Activated naive CD8-positive, alpha-beta T cell treated with anti-CD3 and anti-CD28 coated beads, Interleukin-2, amount 50 U/mL, for 24 hours (primary cell): ENCODE data around the gene SDK2.

ENCODE experiments used
- ATAC-seq: fragments of 150-1000 bp; cut with Tn5 transposase; one replicate; pipeline ENCODE4 v1.10.0; 2021
- DNase-seq: peaks from one replicate; pipeline ENCODE4 v3.0.0; 2021
- H3K27ac Mint-ChIP-seq: one replicate; pipeline ENCODE4 v1.8.0; 2021; ENCODE audit warnings: mild to moderate bottlenecking, mixed read lengths
- H3K27me3 Mint-ChIP-seq: one replicate; pipeline ENCODE4 v1.8.0; 2021; ENCODE audit warnings: mixed read lengths
- H3K36me3 Mint-ChIP-seq: one replicate; pipeline ENCODE4 v1.8.0; 2021; ENCODE audit warnings: low read depth, mixed read lengths
- H3K4me1 Mint-ChIP-seq: one replicate; pipeline ENCODE4 v1.8.0; 2021; ENCODE audit warnings: mixed read lengths
- H3K4me3 Mint-ChIP-seq: one replicate; pipeline ENCODE4 v1.8.0; 2021; ENCODE audit warnings: mild to moderate bottlenecking, moderate library complexity, mixed read lengths
- H3K9me3 Mint-ChIP-seq: one replicate; pipeline ENCODE4 v1.8.0; 2021; ENCODE audit warnings: mixed read lengths

The SDK2 gene

GRCh38 chr17:73510981-73511718, 133.1 kb downstream of the SDK2 start:
- no peak overlapping the region for H3K27ac Mint-ChIP-seq

GRCh38 chr17:73508931-73509605, 135.2 kb downstream of the SDK2 start:
- Mint-ChIP-seq H3K4me1 (no peaks in the 10 kb centered on the region), H3K27me3 (no peaks in the 10 kb centered on the region), H3K9me3 (no peaks in the 10 kb centered on the region), H3K27ac (no peak overlapping the region), H3K4me3 (no peak overlapping the region), H3K36me3 (no peaks in the 10 kb centered on the region)
- no peak for ATAC-seq
- DNase-seq = no peak

More at GRCh38 chr17:73510981-73511718, 133.1 kb downstream of the SDK2 start:
- no peaks in the 10 kb centered on the region for H3K9me3 Mint-ChIP-seq
- DNase-seq = no peak
- no peak for ATAC-seq
- H3K27me3 Mint-ChIP-seq = no peaks in the 10 kb centered on the region
- no peaks in the 10 kb centered on the region for H3K4me1 Mint-ChIP-seq
- H3K4me3 Mint-ChIP-seq = no peak overlapping the region
- no peaks in the 10 kb centered on the region for H3K36me3 Mint-ChIP-seq

- no peak overlapping the region for H3K27ac Mint-ChIP-seq
- DNase-seq = no peak
Observed at GRCh38 chr17:73508057-73508930, 136.0 kb downstream of the SDK2 start.

GRCh38 chr17:73506470-73507435, 137.5 kb downstream of the SDK2 start:
- no peak overlapping the region for H3K4me3 Mint-ChIP-seq
- no peaks in the 10 kb centered on the region for H3K9me3 Mint-ChIP-seq
- no peak overlapping the region for H3K27ac Mint-ChIP-seq
- no peaks in the 10 kb centered on the region for H3K36me3 Mint-ChIP-seq
- no peaks in the 10 kb centered on the region for H3K27me3 Mint-ChIP-seq
- no peaks in the 10 kb centered on the region for H3K4me1 Mint-ChIP-seq
- DNase-seq = no peak
- ATAC-seq = no peak

More at GRCh38 chr17:73508057-73508930, 136.0 kb downstream of the SDK2 start:
- Mint-ChIP-seq H3K9me3 (no peaks in the 10 kb centered on the region), H3K4me3 (no peak overlapping the region), H3K4me1 (no peaks in the 10 kb centered on the region), H3K27me3 (no peaks in the 10 kb centered on the region), H3K36me3 (no peaks in the 10 kb centered on the region)
- peak; percentile 14 for ATAC-seq

- no peaks in the 10 kb centered on the region for H3K27me3 Mint-ChIP-seq
- DNase-seq (no peak), ATAC-seq (no peak)
- no peaks in the 10 kb centered on the region for H3K36me3 Mint-ChIP-seq
- H3K9me3 Mint-ChIP-seq = no peaks in the 10 kb centered on the region
- H3K27ac Mint-ChIP-seq = no peak overlapping the region
- H3K4me3 Mint-ChIP-seq = no peak overlapping the region
- no peaks in the 10 kb centered on the region for H3K4me1 Mint-ChIP-seq
Observed at GRCh38 chr17:73503560-73503959, 140.7 kb downstream of the SDK2 start.

- no peak for DNase-seq
- H3K36me3 Mint-ChIP-seq = no peaks in the 10 kb centered on the region
- no peaks in the 10 kb centered on the region for H3K4me1 Mint-ChIP-seq
- no peaks in the 10 kb centered on the region for H3K9me3 Mint-ChIP-seq
- H3K27me3 Mint-ChIP-seq = peaks cover 2% of the 10 kb centered on the region
- no peak overlapping the region for H3K27ac Mint-ChIP-seq
- no peak for ATAC-seq
- H3K4me3 Mint-ChIP-seq = no peak overlapping the region
Observed at GRCh38 chr17:73500414-73500999, 143.7 kb downstream of the SDK2 start.

- peaks cover 2% of the 10 kb centered on the region for H3K27me3 Mint-ChIP-seq
- H3K36me3 Mint-ChIP-seq = no peaks in the 10 kb centered on the region
- no peaks in the 10 kb centered on the region for H3K4me1 Mint-ChIP-seq
- DNase-seq = no peak
- ATAC-seq = no peak
- no peak overlapping the region for H3K27ac Mint-ChIP-seq
- H3K9me3 Mint-ChIP-seq = no peaks in the 10 kb centered on the region
- H3K4me3 Mint-ChIP-seq = no peak overlapping the region
Observed at GRCh38 chr17:73498886-73499554, 145.2 kb downstream of the SDK2 start.

GRCh38 chr17:73498176-73498575, 146.1 kb downstream of the SDK2 start:
- no peaks in the 10 kb centered on the region for H3K4me1 Mint-ChIP-seq
- H3K4me3 Mint-ChIP-seq = no peak overlapping the region
- H3K27me3 Mint-ChIP-seq = peaks cover 2% of the 10 kb centered on the region
- H3K9me3 Mint-ChIP-seq = no peaks in the 10 kb centered on the region
- ATAC-seq = no peak
- no peak for DNase-seq
- no peaks in the 10 kb centered on the region for H3K36me3 Mint-ChIP-seq
- no peak overlapping the region for H3K27ac Mint-ChIP-seq

GRCh38 chr17:73497721-73498120, 146.5 kb downstream of the SDK2 start:
- Mint-ChIP-seq H3K9me3 (no peaks in the 10 kb centered on the region), H3K4me1 (no peaks in the 10 kb centered on the region), H3K27ac (no peak overlapping the region), H3K4me3 (no peak overlapping the region), H3K36me3 (no peaks in the 10 kb centered on the region), H3K27me3 (peaks cover 2% of the 10 kb centered on the region)
- no peak for ATAC-seq
- no peak for DNase-seq

GRCh38 chr17:73496232-73496631, 148.0 kb downstream of the SDK2 start:
- Mint-ChIP-seq H3K27me3 (peaks cover 2% of the 10 kb centered on the region), H3K36me3 (no peaks in the 10 kb centered on the region), H3K9me3 (no peaks in the 10 kb centered on the region), H3K4me1 (no peaks in the 10 kb centered on the region), H3K27ac (no peak overlapping the region), H3K4me3 (no peak overlapping the region)
- ATAC-seq = no peak
- no peak for DNase-seq

- no peak for ATAC-seq
Observed at GRCh38 chr17:73495641-73496040, 148.6 kb downstream of the SDK2 start.

GRCh38 chr17:73494950-73495349, 149.3 kb downstream of the SDK2 start:
- Mint-ChIP-seq H3K27me3 (peaks cover 2% of the 10 kb centered on the region), H3K9me3 (no peaks in the 10 kb centered on the region), H3K36me3 (no peaks in the 10 kb centered on the region), H3K27ac (no peak overlapping the region), H3K4me3 (no peak overlapping the region), H3K4me1 (no peaks in the 10 kb centered on the region)
- no peak for DNase-seq
- ATAC-seq = no peak

More at GRCh38 chr17:73495641-73496040, 148.6 kb downstream of the SDK2 start:
- no peaks in the 10 kb centered on the region for H3K4me1 Mint-ChIP-seq
- no peaks in the 10 kb centered on the region for H3K36me3 Mint-ChIP-seq
- H3K4me3 Mint-ChIP-seq = no peak overlapping the region
- H3K9me3 Mint-ChIP-seq = no peaks in the 10 kb centered on the region
- no peak for DNase-seq
- H3K27ac Mint-ChIP-seq = no peak overlapping the region
- H3K27me3 Mint-ChIP-seq = peaks cover 2% of the 10 kb centered on the region
